Skeletal muscle satellite cell (primary cell): Measurements from ENCODE around the gene SPTB.

Experiments used
- H3K27me3 ChIP-seq: 2 replicates; pipeline ENCODE4 v1.7.0; 2013; ENCODE audit warnings: low read length; ENCODE audit not compliant: control insufficient read depth, insufficient read depth
- H3K36me3 ChIP-seq: 2 replicates; pipeline ENCODE4 v1.7.0; 2013; ENCODE audit warnings: mild to moderate bottlenecking, control low read depth, low read length; ENCODE audit not compliant: insufficient read depth
- H3K4me1 ChIP-seq: 2 replicates; pipeline ENCODE4 v1.7.0; 2013; ENCODE audit warnings: low read length; ENCODE audit not compliant: control insufficient read depth, insufficient read depth
- H3K4me2 ChIP-seq: 2 replicates; pipeline ENCODE4 v1.7.0; 2013; ENCODE audit warnings: mild to moderate bottlenecking, low read length
- H3K4me3 ChIP-seq: 2 replicates; pipeline ENCODE4 v1.7.0; 2013; ENCODE audit warnings: low read length
- H3K9ac ChIP-seq: 2 replicates; pipeline ENCODE4 v1.7.0; 2013; ENCODE audit warnings: mild to moderate bottlenecking, low read depth, low read length, moderate library complexity
- H3K9me3 ChIP-seq: replicated peaks from 2 replicates; pipeline ENCODE4 v1.7.0; 2013; ENCODE audit warnings: mild to moderate bottlenecking, control low read depth, low read length

Gene SPTB

GRCh38 chr14:64880221-64881121 lies 764 bp upstream of the SPTB start:
- Histone ChIP-seq H3K36me3 (no peaks in the 10 kb centered on the region), H3K9ac (no peak overlapping the region), H3K27me3 (peaks cover 86% of the 10 kb centered on the region), H3K9me3 (no peaks in the 10 kb centered on the region), H3K4me1 (no peaks in the 10 kb centered on the region), H3K4me2 (peak overlapping the region; percentile 71), H3K4me3 (peak overlapping the region; percentile 52)

DNA sequence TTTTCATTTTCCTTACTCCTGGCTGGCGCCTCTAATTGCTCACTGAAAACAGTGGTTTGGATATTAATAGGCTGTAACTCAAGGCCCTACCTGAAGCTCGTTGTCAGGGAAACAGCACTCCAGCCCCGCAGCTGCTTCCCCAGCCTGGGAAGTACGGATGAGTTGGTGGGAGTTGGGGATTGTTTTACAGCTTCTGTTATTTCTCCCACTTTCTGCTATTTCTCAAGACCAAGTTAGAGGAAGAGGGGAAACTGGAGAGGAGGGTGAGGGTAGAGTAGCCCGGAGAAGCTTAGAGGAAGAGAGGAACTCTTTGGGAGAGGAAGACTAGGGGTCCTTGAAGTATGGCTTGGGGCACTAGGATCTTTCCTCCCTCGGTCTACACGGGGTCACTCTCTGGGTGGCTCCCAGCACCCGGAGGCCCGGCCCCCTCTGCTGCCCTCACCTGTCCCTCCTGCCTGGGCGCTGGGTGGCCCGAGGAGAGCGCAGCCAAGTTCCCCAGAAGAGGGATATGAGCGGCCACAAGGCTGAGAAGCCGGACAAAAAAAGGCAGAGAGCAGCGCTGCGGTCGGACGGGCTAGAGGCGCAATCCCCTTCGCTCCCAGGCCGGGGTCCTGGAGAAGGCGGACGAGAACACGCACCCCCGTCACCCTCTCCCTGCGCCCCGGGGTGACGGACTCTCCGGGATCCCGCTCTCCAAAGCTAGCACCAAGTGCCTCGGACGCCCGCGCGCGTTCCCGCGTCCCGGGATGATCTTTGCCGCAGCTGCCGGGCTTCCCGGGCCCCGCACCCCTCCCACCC lies 671 bp downstream of the SPTB start:
- no peaks in the 10 kb centered on the region for H3K4me1 ChIP-seq
- peak overlapping the region; percentile 11 for H3K4me3 ChIP-seq
- H3K36me3 ChIP-seq: no peaks in the 10 kb centered on the region
- H3K9me3 ChIP-seq: no peaks in the 10 kb centered on the region
- peaks cover 90% of the 10 kb centered on the region for H3K27me3 ChIP-seq
- peak overlapping the region; percentile 71 for H3K4me2 ChIP-seq
- no peak overlapping the region for H3K9ac ChIP-seq

- H3K27me3 ChIP-seq: peaks cover 89% of the 10 kb centered on the region
- H3K4me1 ChIP-seq: no peaks in the 10 kb centered on the region
- no peaks in the 10 kb centered on the region for H3K36me3 ChIP-seq
- H3K9me3 ChIP-seq: no peaks in the 10 kb centered on the region
- no peak overlapping the region for H3K9ac ChIP-seq
- H3K4me3 ChIP-seq: no peak overlapping the region
- H3K4me2 ChIP-seq: no peak overlapping the region
These were observed 1.9 kb downstream of the SPTB start for GRCh38 chr14:64877846-64878245.

GRCh38 chr14:64875350-64875749 lies 4.4 kb downstream of the SPTB start:
- Histone ChIP-seq H3K4me3 (no peak overlapping the region), H3K36me3 (no peaks in the 10 kb centered on the region), H3K4me1 (no peaks in the 10 kb centered on the region), H3K9ac (no peak overlapping the region), H3K9me3 (no peaks in the 10 kb centered on the region), H3K27me3 (peaks cover 85% of the 10 kb centered on the region), H3K4me2 (no peak overlapping the region)

- Histone ChIP-seq H3K9me3 (no peaks in the 10 kb centered on the region), H3K4me1 (no peaks in the 10 kb centered on the region), H3K36me3 (no peaks in the 10 kb centered on the region), H3K4me2 (no peak overlapping the region), H3K9ac (no peak overlapping the region), H3K4me3 (no peak overlapping the region), H3K27me3 (peaks cover 82% of the 10 kb centered on the region)
These were observed 6.0 kb downstream of the SPTB start for GRCh38 chr14:64873506-64874219.

- H3K4me1 ChIP-seq: no peaks in the 10 kb centered on the region
- no peaks in the 10 kb centered on the region for H3K36me3 ChIP-seq
- H3K9ac ChIP-seq: no peak overlapping the region
These were observed 8.4 kb downstream of the SPTB start for GRCh38 chr14:64871344-64871743.

DNA sequence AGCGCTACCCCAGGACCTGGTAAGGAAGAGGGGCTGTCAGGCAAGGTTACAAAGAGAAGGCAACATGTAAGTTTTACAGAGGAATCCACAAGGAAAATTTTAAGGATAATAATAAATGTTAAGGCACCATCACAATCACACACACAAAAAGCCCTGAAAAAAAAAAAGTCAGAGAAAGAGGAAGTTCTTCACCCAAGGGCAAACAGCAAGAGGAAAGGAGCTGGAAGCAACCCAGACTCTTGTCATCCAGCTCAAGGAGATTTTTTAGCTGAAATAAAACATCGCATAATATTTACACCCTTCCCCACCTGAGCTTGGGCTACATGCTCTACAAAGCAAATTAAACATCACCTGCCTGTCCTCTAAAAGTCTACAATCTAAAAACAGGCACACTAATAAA lies 9.5 kb downstream of the SPTB start:
- no peak overlapping the region for H3K4me3 ChIP-seq

More at GRCh38 chr14:64871344-64871743, 8.4 kb downstream of the SPTB start:
- Histone ChIP-seq H3K4me3 (no peak overlapping the region), H3K4me2 (no peak overlapping the region), H3K27me3 (peaks cover 78% of the 10 kb centered on the region), H3K9me3 (no peaks in the 10 kb centered on the region)

GRCh38 chr14:64868841-64869240 lies 10.9 kb downstream of the SPTB start:
- H3K4me2 ChIP-seq: no peak overlapping the region
- no peaks in the 10 kb centered on the region for H3K4me1 ChIP-seq
- H3K36me3 ChIP-seq: no peaks in the 10 kb centered on the region
- H3K9ac ChIP-seq: no peak overlapping the region
- H3K4me3 ChIP-seq: no peak overlapping the region
- no peaks in the 10 kb centered on the region for H3K9me3 ChIP-seq
- peaks cover 78% of the 10 kb centered on the region for H3K27me3 ChIP-seq

More for the DNA sequence above, 9.5 kb downstream of the SPTB start:
- Histone ChIP-seq H3K9ac (no peak overlapping the region), H3K9me3 (no peaks in the 10 kb centered on the region), H3K4me1 (no peaks in the 10 kb centered on the region), H3K36me3 (no peaks in the 10 kb centered on the region), H3K27me3 (peaks cover 78% of the 10 kb centered on the region), H3K4me2 (no peak overlapping the region)

DNA sequence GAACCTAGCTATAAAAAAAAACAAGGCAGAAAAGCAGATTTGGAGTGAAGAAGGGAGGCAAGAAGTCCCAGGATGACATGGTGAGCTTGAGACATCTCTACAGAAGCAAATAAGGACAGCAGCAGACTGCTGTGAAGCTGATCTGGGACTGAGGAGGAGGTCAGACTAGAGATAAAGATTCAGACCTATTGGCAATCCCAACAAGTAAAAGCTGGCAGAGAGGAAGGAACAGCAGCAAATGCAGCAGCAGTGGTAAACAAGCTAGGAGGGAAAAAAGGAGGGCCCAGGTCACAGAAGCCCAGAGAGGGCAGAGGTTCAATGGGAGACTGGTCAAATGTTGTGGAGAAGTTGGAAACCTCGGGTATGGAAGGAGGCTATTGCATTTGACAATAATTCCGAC lies 11.3 kb downstream of the SPTB start:
- Histone ChIP-seq H3K4me2 (no peak overlapping the region), H3K9me3 (no peaks in the 10 kb centered on the region), H3K9ac (no peak overlapping the region), H3K4me1 (no peaks in the 10 kb centered on the region), H3K4me3 (no peak overlapping the region), H3K27me3 (peaks cover 79% of the 10 kb centered on the region), H3K36me3 (no peaks in the 10 kb centered on the region)

GRCh38 chr14:64867182-64867581 lies 12.5 kb downstream of the SPTB start:
- H3K4me3 ChIP-seq: no peak overlapping the region
- H3K9ac ChIP-seq: no peak overlapping the region
- H3K9me3 ChIP-seq: no peaks in the 10 kb centered on the region
- H3K27me3 ChIP-seq: peaks cover 75% of the 10 kb centered on the region
- H3K36me3 ChIP-seq: no peaks in the 10 kb centered on the region
- H3K4me2 ChIP-seq: no peak overlapping the region
- no peaks in the 10 kb centered on the region for H3K4me1 ChIP-seq

- Histone ChIP-seq H3K36me3 (no peaks in the 10 kb centered on the region), H3K4me2 (no peak overlapping the region), H3K4me1 (no peaks in the 10 kb centered on the region), H3K9ac (no peak overlapping the region), H3K27me3 (peaks cover 78% of the 10 kb centered on the region), H3K9me3 (no peaks in the 10 kb centered on the region), H3K4me3 (no peak overlapping the region)
These were observed 13.7 kb downstream of the SPTB start for GRCh38 chr14:64865992-64866391.
